WTC11 (cell line): ENCODE results near the gene PHF5A.

Experiments used
- ATF3 ChIP-seq: sonication (generic); formaldehyde crosslinking; conservative IDR thresholded peaks from 2 replicates; pipeline ENCODE4 v1.8.1; 2022; ENCODE audit warnings: mild to moderate bottlenecking, missing genetic modification reagents
- CTCF ChIP-seq: fragments of 200-600 bp; IDR thresholded peaks from 2 replicates; pipeline ENCODE4 v1.8.0; 2022; ENCODE audit warnings: antibody characterized with exemption
- ESRRA ChIP-seq: sonication (generic); formaldehyde crosslinking; IDR thresholded peaks from 2 replicates; pipeline ENCODE4 v1.8.1; 2022; ENCODE audit warnings: mild to moderate bottlenecking, missing genetic modification reagents, borderline replicate concordance
- ETV6 ChIP-seq: sonication (generic); formaldehyde crosslinking; IDR thresholded peaks from 2 replicates; pipeline ENCODE4 v1.8.1; 2022; ENCODE audit warnings: mild to moderate bottlenecking, missing genetic modification reagents
- FOXK1 ChIP-seq: sonication (generic); formaldehyde crosslinking; IDR thresholded peaks from 2 replicates; pipeline ENCODE4 v1.8.0; 2022; ENCODE audit warnings: mild to moderate bottlenecking, moderate library complexity, missing genetic modification reagents
- KAT7 ChIP-seq: sonication (generic); formaldehyde crosslinking; IDR thresholded peaks from 2 replicates; pipeline ENCODE4 v1.8.1; 2023; ENCODE audit warnings: missing genetic modification reagents, mild to moderate bottlenecking, borderline replicate concordance
- NR3C1 ChIP-seq: sonication (generic); formaldehyde crosslinking; conservative IDR thresholded peaks from 2 replicates; pipeline ENCODE4 v1.8.1; 2023; ENCODE audit warnings: low read depth, mild to moderate bottlenecking, missing genetic modification reagents
- SMAD4 ChIP-seq: sonication (generic); formaldehyde crosslinking; IDR thresholded peaks from 2 replicates; pipeline ENCODE4 v1.8.0; 2022; ENCODE audit warnings: mild to moderate bottlenecking, missing genetic modification reagents
- SP1 ChIP-seq: sonication (generic); formaldehyde crosslinking; conservative IDR thresholded peaks from 2 replicates; pipeline ENCODE4 v1.8.1; 2022; ENCODE audit warnings: missing genetic modification reagents
- TEAD4 ChIP-seq: sonication (generic); formaldehyde crosslinking; IDR thresholded peaks from 2 replicates; pipeline ENCODE4 v1.8.0; 2022; ENCODE audit warnings: mild to moderate bottlenecking, missing genetic modification reagents
- ZSCAN18 ChIP-seq: fragments of 250-450 bp; sonication (Bioruptor Pico); IDR thresholded peaks from 2 replicates; pipeline ENCODE4 v2.1.2; 2022; ENCODE audit warnings: mild to moderate bottlenecking, moderate library complexity
- TF ChIP-seq, protein P1 (sequence below): sonication (generic); formaldehyde crosslinking; IDR thresholded peaks from 2 replicates; pipeline ENCODE4 v1.8.1; 2023; ENCODE audit warnings: mild to moderate bottlenecking, missing genetic modification reagents, moderate library complexity

DNA sequence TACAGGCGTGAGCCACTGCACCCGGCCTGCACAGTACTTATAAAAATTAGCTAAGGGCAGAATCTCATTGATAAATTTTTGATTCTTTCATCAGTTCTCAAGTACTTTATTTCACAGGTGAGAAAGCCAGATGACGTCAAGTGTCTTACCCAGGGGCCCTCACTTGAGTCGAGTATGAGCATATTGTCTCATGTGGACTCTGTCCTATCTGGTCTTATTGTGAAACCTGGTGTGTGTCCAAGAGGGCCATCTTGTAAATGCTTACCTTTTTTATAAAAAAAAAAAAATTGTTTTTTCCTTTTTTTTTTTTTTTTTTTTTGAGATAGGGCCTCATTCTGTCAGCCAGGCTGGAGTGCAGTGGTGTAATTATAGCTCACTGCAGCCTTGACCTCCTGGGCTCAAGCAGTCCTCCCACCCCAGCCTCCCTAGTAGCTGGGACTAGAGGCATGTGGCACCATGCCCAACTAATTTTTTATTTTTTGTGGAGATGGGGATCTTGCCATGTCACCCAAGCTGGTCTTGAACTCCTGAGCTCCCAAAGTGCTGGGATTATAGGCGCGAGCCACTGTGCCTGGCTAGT is 6.5 kb upstream of the PHF5A start:
- TF ChIP-seq CTCF (no peak), TEAD4 (CRISPR knock-in tag) (no peak), ETV6 (CRISPR knock-in tag) (no peak), NR3C1 (no peak), ATF3 (CRISPR knock-in tag) (no peak), KAT7 (CRISPR knock-in tag) (no peak), FOXK1 (CRISPR knock-in tag) (no peak), SP1 (CRISPR knock-in tag) (no peak), ESRRA (CRISPR knock-in tag) (no peak), SMAD4 (CRISPR knock-in tag) (no peak), ZSCAN18 (CRISPR knock-in tag) (no peak)
- TF ChIP-seq, protein P1, sequence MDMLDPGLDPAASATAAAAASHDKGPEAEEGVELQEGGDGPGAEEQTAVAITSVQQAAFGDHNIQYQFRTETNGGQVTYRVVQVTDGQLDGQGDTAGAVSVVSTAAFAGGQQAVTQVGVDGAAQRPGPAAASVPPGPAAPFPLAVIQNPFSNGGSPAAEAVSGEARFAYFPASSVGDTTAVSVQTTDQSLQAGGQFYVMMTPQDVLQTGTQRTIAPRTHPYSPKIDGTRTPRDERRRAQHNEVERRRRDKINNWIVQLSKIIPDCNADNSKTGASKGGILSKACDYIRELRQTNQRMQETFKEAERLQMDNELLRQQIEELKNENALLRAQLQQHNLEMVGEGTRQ (CRISPR knock-in tag) = no peak
